ENCODE measurements around the gene PLK5.
A peak's percentile ranks its signal among the peaks of the same experiment; 100 is the strongest.
"Not testable (repeated sequence)": the region's sequence is repeated elsewhere in the genome, so short reads cannot be mapped to it uniquely, and the experiment has no call there.

PLK5 gene

GRCh38 chr19:1510442-1510806, 13.5 kb upstream of the PLK5 start:
- Mint-ChIP-seq H3K4me1 (peaks cover 20% of the 10 kb centered on the region), H3K27me3 (peaks cover 20% of the 10 kb centered on the region), H3K36me3 (ENCODE audit: low read depth) (peaks cover 2% of the 10 kb centered on the region), H3K27ac (no peak overlapping the region), H3K4me3 (no peak overlapping the region), H3K9me3 (no peaks in the 10 kb centered on the region)
- DNase-seq: no peak
- no peak for ATAC-seq

- Mint-ChIP-seq H3K9me3 (no peaks in the 10 kb centered on the region), H3K4me3 (no peak overlapping the region), H3K27me3 (peaks cover 17% of the 10 kb centered on the region), H3K4me1 (peaks cover 20% of the 10 kb centered on the region), H3K36me3 (ENCODE audit: low read depth) (peaks cover 2% of the 10 kb centered on the region), H3K27ac (no peak overlapping the region)
- ATAC-seq: no peak
- DNase-seq: no peak
These were observed 13.1 kb upstream of the PLK5 start for GRCh38 chr19:1510807-1511206.

- DNase-seq: no peak
- peaks cover 20% of the 10 kb centered on the region for H3K4me1 Mint-ChIP-seq
- no peak for ATAC-seq
- H3K27me3 Mint-ChIP-seq: peaks cover 18% of the 10 kb centered on the region
- H3K36me3 Mint-ChIP-seq (ENCODE audit: low read depth): peaks cover 2% of the 10 kb centered on the region
- no peaks in the 10 kb centered on the region for H3K9me3 Mint-ChIP-seq
- H3K4me3 Mint-ChIP-seq: peak overlapping the region; percentile 73
- H3K27ac Mint-ChIP-seq: no peak overlapping the region
These were observed 12.3 kb upstream of the PLK5 start for GRCh38 chr19:1511318-1512317.

- no peak within 1 kb of the TSS for H3K27ac Mint-ChIP-seq
- no peaks in the 10 kb centered on the region for H3K9me3 Mint-ChIP-seq
- H3K4me3 Mint-ChIP-seq: peak within 1 kb of the TSS; percentile 73
- H3K36me3 Mint-ChIP-seq (ENCODE audit: low read depth): no peaks in the 10 kb centered on the region
- peak; percentile 88 for ATAC-seq
- H3K27me3 Mint-ChIP-seq: peaks cover 17% of the 10 kb centered on the region
- DNase-seq: peak; percentile 81
- H3K4me1 Mint-ChIP-seq: peaks cover 12% of the 10 kb centered on the region
These were observed 11.0 kb upstream of the PLK5 start, which contains the start of gene ADAMTSL5 for GRCh38 chr19:1512671-1513498. TSS of gene ADAMTSL5 (minus strand) at chr19:1513019. CDS start at chr19:1510943, 2,076 bp downstream.

- ATAC-seq (peak; percentile 47), DNase-seq (peak; percentile 77)
- H3K4me1 Mint-ChIP-seq: peaks cover 11% of the 10 kb centered on the region
- no peaks in the 10 kb centered on the region for H3K9me3 Mint-ChIP-seq
- H3K27me3 Mint-ChIP-seq: peaks cover 17% of the 10 kb centered on the region
- H3K36me3 Mint-ChIP-seq (ENCODE audit: low read depth): no peaks in the 10 kb centered on the region
- no peak overlapping the region for H3K27ac Mint-ChIP-seq
- H3K4me3 Mint-ChIP-seq: no peak overlapping the region
These were observed 10.2 kb upstream of the PLK5 start for GRCh38 chr19:1513499-1514294.

GRCh38 chr19:1514295-1514661, 9.6 kb upstream of the PLK5 start:
- no peak overlapping the region for H3K27ac Mint-ChIP-seq
- no peak overlapping the region for H3K4me3 Mint-ChIP-seq
- H3K9me3 Mint-ChIP-seq: no peaks in the 10 kb centered on the region
- ATAC-seq (no peak), DNase-seq (no peak)
- peaks cover 11% of the 10 kb centered on the region for H3K4me1 Mint-ChIP-seq
- peaks cover 17% of the 10 kb centered on the region for H3K27me3 Mint-ChIP-seq
- no peaks in the 10 kb centered on the region for H3K36me3 Mint-ChIP-seq (ENCODE audit: low read depth)

- H3K4me3 Mint-ChIP-seq: no peak overlapping the region
- H3K9me3 Mint-ChIP-seq: no peaks in the 10 kb centered on the region
- no peak for ATAC-seq
- no peak for DNase-seq
- peaks cover 11% of the 10 kb centered on the region for H3K4me1 Mint-ChIP-seq
- H3K27me3 Mint-ChIP-seq: peaks cover 12% of the 10 kb centered on the region
- H3K27ac Mint-ChIP-seq: no peak overlapping the region
- no peaks in the 10 kb centered on the region for H3K36me3 Mint-ChIP-seq (ENCODE audit: low read depth)
These were observed 8.7 kb upstream of the PLK5 start for GRCh38 chr19:1514986-1515721.

- Mint-ChIP-seq H3K4me3 (no peak overlapping the region), H3K9me3 (no peaks in the 10 kb centered on the region), H3K27ac (peak overlapping the region; percentile 39), H3K36me3 (ENCODE audit: low read depth) (no peaks in the 10 kb centered on the region), H3K4me1 (peaks cover 6% of the 10 kb centered on the region), H3K27me3 (peaks cover 12% of the 10 kb centered on the region)
- ATAC-seq (no peak), DNase-seq (no peak)
These were observed 7.5 kb upstream of the PLK5 start for GRCh38 chr19:1516395-1516753.

- no peaks in the 10 kb centered on the region for H3K4me1 Mint-ChIP-seq
- H3K4me3 Mint-ChIP-seq: no peak overlapping the region
- H3K27me3 Mint-ChIP-seq: peaks cover 16% of the 10 kb centered on the region
- ATAC-seq (no peak), DNase-seq (no peak)
- no peaks in the 10 kb centered on the region for H3K36me3 Mint-ChIP-seq (ENCODE audit: low read depth)
- H3K27ac Mint-ChIP-seq: no peak overlapping the region
- no peaks in the 10 kb centered on the region for H3K9me3 Mint-ChIP-seq
These were observed 5.4 kb upstream of the PLK5 start for GRCh38 chr19:1518471-1518870.

GRCh38 chr19:1519802-1520201, 4.1 kb upstream of the PLK5 start:
- H3K27ac Mint-ChIP-seq; H3K4me1 Mint-ChIP-seq; H3K36me3 Mint-ChIP-seq (ENCODE audit: low read depth); ATAC-seq; DNase-seq; H3K4me3 Mint-ChIP-seq; H3K9me3 Mint-ChIP-seq: not testable (repeated sequence)
- peaks cover 18% of the 10 kb centered on the region for H3K27me3 Mint-ChIP-seq

GRCh38 chr19:1520203-1520780, 3.6 kb upstream of the PLK5 start:
- Mint-ChIP-seq H3K9me3 (no peaks in the 10 kb centered on the region), H3K4me3 (no peak overlapping the region)

GRCh38 chr19:1521636-1522035, 2.2 kb upstream of the PLK5 start:
- H3K27ac Mint-ChIP-seq: no peak overlapping the region
- DNase-seq (no peak), ATAC-seq (no peak)
- H3K4me3 Mint-ChIP-seq: no peak overlapping the region
- no peaks in the 10 kb centered on the region for H3K9me3 Mint-ChIP-seq
- no peaks in the 10 kb centered on the region for H3K36me3 Mint-ChIP-seq (ENCODE audit: low read depth)
- H3K27me3 Mint-ChIP-seq: peaks cover 27% of the 10 kb centered on the region
- peaks cover 4% of the 10 kb centered on the region for H3K4me1 Mint-ChIP-seq

More at GRCh38 chr19:1520203-1520780, 3.6 kb upstream of the PLK5 start:
- no peak for DNase-seq
- Mint-ChIP-seq H3K27ac (no peak overlapping the region), H3K4me1 (peaks cover 4% of the 10 kb centered on the region), H3K36me3 (ENCODE audit: low read depth) (no peaks in the 10 kb centered on the region), H3K27me3 (peaks cover 21% of the 10 kb centered on the region)
- no peak for ATAC-seq

- no peaks in the 10 kb centered on the region for H3K9me3 Mint-ChIP-seq
- DNase-seq (no peak), ATAC-seq (no peak)
- no peaks in the 10 kb centered on the region for H3K36me3 Mint-ChIP-seq (ENCODE audit: low read depth)
- H3K4me3 Mint-ChIP-seq: no peak overlapping the region
- peaks cover 4% of the 10 kb centered on the region for H3K4me1 Mint-ChIP-seq
- peaks cover 27% of the 10 kb centered on the region for H3K27me3 Mint-ChIP-seq
- no peak overlapping the region for H3K27ac Mint-ChIP-seq
These were observed 1.8 kb upstream of the PLK5 start for GRCh38 chr19:1522061-1522460.
